ENCODE measurements around the gene MYBBP1A. TPM values are rescaled to one million over a fixed set of nuclear protein-coding genes. Genes with fewer than 3 reads are reported as not detected.

The MYBBP1A gene
- total and polyA plus RNA-seq, 4 donors: 12.2 to 23.3 (median 20.0) TPM

GRCh38 chr17:4514779-4515178, 40.4 kb downstream of the MYBBP1A start (continued):
- no peak for TF ChIP-seq ZBTB33 (IDR thresholded peaks at IDR 0.05)
- no peak for TF ChIP-seq JUND (IDR thresholded peaks at IDR 0.05)
- TF ChIP-seq SP1 (IDR thresholded peaks at IDR 0.05): no peak
- no peak for TF ChIP-seq FOXA1 (IDR thresholded peaks at IDR 0.05)

GRCh38 chr17:4514206-4514605, 41.0 kb downstream of the MYBBP1A start:
- H3K27me3 ChIP-seq (ENCODE audit: control insufficient read depth in 4 of 4, insufficient read depth in 4 of 4, low read length in 3 of 4): no peaks in the 10 kb centered on the region
- no peak overlapping the region for H3K27ac ChIP-seq (ENCODE audit: low read depth in 1 of 2, low read length in 2 of 2)
- DNase-seq (ENCODE audit: low spot score): no peak
- TF ChIP-seq RXRA (IDR thresholded peaks at IDR 0.05): no peak
- TF ChIP-seq NR2F2 (IDR thresholded peaks at IDR 0.05): no peak
- no peak for TF ChIP-seq FOXA1 (IDR thresholded peaks at IDR 0.05)
- no peak for TF ChIP-seq TAF1 (conservative IDR thresholded peaks at IDR 0.05)
- no peak for TF ChIP-seq GABPA (IDR thresholded peaks at IDR 0.05 in 1 of 2, conservative IDR thresholded peaks at IDR 0.05 in 1 of 2)
- no peak for TF ChIP-seq REST (IDR thresholded peaks at IDR 0.05)
- no peaks in the 10 kb centered on the region for H3K9me3 ChIP-seq (ENCODE audit: control insufficient read depth in 4 of 4, low read length in 3 of 4)
- H3K36me3 ChIP-seq (ENCODE audit: control insufficient read depth in 4 of 4, insufficient read depth in 3 of 4, low read depth in 1 of 4, low read length in 3 of 4): no peaks in the 10 kb centered on the region
- no peak overlapping the region for H3K4me3 ChIP-seq (ENCODE audit: low read depth in 1 of 3, low read length in 3 of 3)
- H3K9ac ChIP-seq (ENCODE audit: low read depth in 1 of 2, low read length in 2 of 2): no peak overlapping the region
- 87% methylated on average over 7 of the region's 7 CpGs for WGBS
- H3K4me1 ChIP-seq (ENCODE audit: control insufficient read depth in 4 of 4, insufficient read depth in 4 of 4, low read length in 3 of 4): peaks cover 0 to 9% (median under 1%) of the 10 kb centered on the region in 4 donors

- Histone ChIP-seq H3K4me1 (ENCODE audit: control insufficient read depth in 4 of 4, insufficient read depth in 4 of 4, low read length in 3 of 4) (peaks cover 0 to 9% (median under 1%) of the 10 kb centered on the region in 4 donors), H3K27me3 (ENCODE audit: control insufficient read depth in 4 of 4, insufficient read depth in 4 of 4, low read length in 3 of 4) (no peaks in the 10 kb centered on the region), H3K9ac (ENCODE audit: low read depth in 1 of 2, low read length in 2 of 2) (no peak overlapping the region), H3K36me3 (ENCODE audit: control insufficient read depth in 4 of 4, insufficient read depth in 3 of 4, low read depth in 1 of 4, low read length in 3 of 4) (no peaks in the 10 kb centered on the region), H3K4me3 (ENCODE audit: low read depth in 1 of 3, low read length in 3 of 3) (no peak overlapping the region), H3K27ac (ENCODE audit: low read depth in 1 of 2, low read length in 2 of 2) (no peak overlapping the region), H3K9me3 (ENCODE audit: control insufficient read depth in 4 of 4, low read length in 3 of 4) (no peaks in the 10 kb centered on the region)
- DNase-seq (ENCODE audit: low spot score): no peak
- WGBS: 89% methylated on average over 24 of the region's 24 CpGs
- peak in 1 of 2 donors; percentile 21 for TF ChIP-seq RAD21 (IDR thresholded peaks at IDR 0.05)
- TF ChIP-seq RXRA (IDR thresholded peaks at IDR 0.05): no peak
Measured at GRCh38 chr17:4513113-4514032, 41.8 kb downstream of the MYBBP1A start.

Measured in liver (tissue), 9 donors.